HepG2 (cell line): ENCODE results near the gene SNX15. TPM values are rescaled to one million over a fixed set of nuclear protein-coding genes. Genes with fewer than 3 reads are reported as not detected.

Source experiments
- ATF7 ChIP-seq, 2 experiments: fragments of 450-650 bp in 1 of 2; sonication (generic) in 1 of 2; formaldehyde crosslinking in 1 of 2; IDR thresholded peaks; 2 replicates each; pipeline versions ENCODE4 v1.4.0 to v1.6.1; 2016 to 2020; ENCODE audit warnings: antibody characterized with exemption in 1 of 2, mild to moderate bottlenecking in 1 of 2, missing genetic modification reagents in 1 of 2
- FOXM1 ChIP-seq: sonication (generic); formaldehyde crosslinking; IDR thresholded peaks from 2 replicates; pipeline ENCODE4 v1.5.0; 2020; ENCODE audit warnings: missing genetic modification reagents
- GABPA ChIP-seq, 2 experiments: IDR thresholded peaks; 2 replicates each; pipeline ENCODE4 v1.6.1; 2011 to 2016; ENCODE audit warnings: low read depth in 2 of 2, low read length in 1 of 2, missing biosample characterization in 1 of 2, missing genetic modification characterization in 1 of 2
- GABPB1 ChIP-seq: IDR thresholded peaks from 2 replicates; pipeline ENCODE4 v1.6.1; 2016; ENCODE audit warnings: mild to moderate bottlenecking, missing genetic modification reagents, moderate library complexity, missing compliant biosample characterization
- KDM6A ChIP-seq: IDR thresholded peaks from 2 replicates; pipeline ENCODE4 v1.6.1; 2016; ENCODE audit warnings: low read depth
- KLF16 ChIP-seq, 2 experiments: sonication (generic) in 1 of 2; formaldehyde crosslinking in 1 of 2; IDR thresholded peaks; 2 replicates each; pipeline versions ENCODE4 v1.6.1 to v1.8.0; 2016 to 2023; ENCODE audit warnings: missing genetic modification reagents in 2 of 2, missing compliant biosample characterization in 1 of 2
- NR2F2 ChIP-seq: IDR thresholded peaks from 2 replicates; pipeline ENCODE4 v1.6.1; 2012; ENCODE audit warnings: low read depth, inconsistent platforms, borderline replicate concordance
- RAD51 ChIP-seq: fragments of 450-650 bp; IDR thresholded peaks from 2 replicates; pipeline ENCODE4 v1.6.1; 2016; ENCODE audit warnings: borderline replicate concordance
- SAP130 ChIP-seq: IDR thresholded peaks from 2 replicates; pipeline ENCODE4 v1.6.1; 2016; ENCODE audit warnings: low read depth
- TCF7L2 ChIP-seq: IDR thresholded peaks from 2 replicates; pipeline ENCODE4 v1.6.1; 2011; ENCODE audit warnings: mild to moderate bottlenecking, low read depth, low read length, moderate library complexity
- ZNF180 ChIP-seq: sonication (generic); formaldehyde crosslinking; IDR thresholded peaks from 2 replicates; pipeline ENCODE4 v1.4.0; 2020; ENCODE audit warnings: low read depth, missing genetic modification reagents, borderline replicate concordance
- ZNF546 ChIP-seq: sonication (generic); formaldehyde crosslinking; conservative IDR thresholded peaks from 2 replicates; pipeline ENCODE4 v1.8.1; 2023; ENCODE audit warnings: mild to moderate bottlenecking, missing genetic modification reagents
- ZNF558 ChIP-seq: sonication (generic); formaldehyde crosslinking; IDR thresholded peaks from 2 replicates; pipeline ENCODE4 v1.9.0; 2022; ENCODE audit warnings: mild to moderate bottlenecking, missing genetic modification reagents, borderline replicate concordance
- ZSCAN20 ChIP-seq: sonication (generic); formaldehyde crosslinking; IDR thresholded peaks from 2 replicates; pipeline ENCODE4 v1.4.0; 2020; ENCODE audit warnings: missing genetic modification reagents, mild to moderate bottlenecking, borderline replicate concordance
- polyA plus RNA-seq, 8 experiments: library from polyadenylated mRNA; depleted of rRNA in 3 of 8; stranded (reverse) in 7 of 8; unstranded in 1 of 8; fragments of >200 nt; fragmentation: Illumina TruSeq in 4 of 8; extraction: Trizol in 4 of 8; gene quantifications; 2 replicates each; pipeline versions ENCODE4 v1.2.1 to v1.2.3, GENCODE V29; 2011 to 2016; ENCODE audit warnings: low read depth in 4 of 8, missing spikeins in 1 of 8, mixed read lengths in 1 of 8; ENCODE audit not compliant: insufficient read depth in 1 of 8
- total RNA-seq, 5 experiments: library from RNA; depleted of rRNA; stranded (reverse); fragments of >200 nt; fragmentation: Illumina TruSeq; extraction: Trizol; gene quantifications; 2 replicates each; pipeline ENCODE4 v1.2.3, GENCODE V29; 2016; ENCODE audit warnings: low read depth in 1 of 5
- TF ChIP-seq, protein P1 (sequence below): sonication (generic); formaldehyde crosslinking; IDR thresholded peaks from 2 replicates; pipeline ENCODE4 v1.4.0; 2020; ENCODE audit warnings: missing genetic modification reagents, borderline replicate concordance
- TF ChIP-seq, protein P2 (sequence below): IDR thresholded peaks from 2 replicates; pipeline ENCODE4 v1.6.1; 2016; ENCODE audit warnings: missing compliant biosample characterization, missing genetic modification reagents, borderline replicate concordance
- TF ChIP-seq, protein P3 (sequence below): sonication (generic); formaldehyde crosslinking; IDR thresholded peaks from 2 replicates; pipeline ENCODE4 v1.5.0; 2020; ENCODE audit warnings: missing genetic modification reagents
- TF ChIP-seq, protein P4 (sequence below): sonication (generic); formaldehyde crosslinking; IDR thresholded peaks from 2 replicates; pipeline ENCODE4 v1.5.0; 2020; ENCODE audit warnings: missing genetic modification reagents
- TF ChIP-seq, protein P5 (sequence below): sonication (generic); formaldehyde crosslinking; IDR thresholded peaks from 2 replicates; pipeline ENCODE4 v1.5.0; 2020; ENCODE audit warnings: missing genetic modification reagents, mild to moderate bottlenecking, borderline replicate concordance

SNX15 gene
- total and polyA plus RNA-seq, 2 of the 13 experiments (the other 11 are each of a cell fraction or from before 2014, with no cell fraction given) = 19.1 to 22.6 TPM

DNA sequence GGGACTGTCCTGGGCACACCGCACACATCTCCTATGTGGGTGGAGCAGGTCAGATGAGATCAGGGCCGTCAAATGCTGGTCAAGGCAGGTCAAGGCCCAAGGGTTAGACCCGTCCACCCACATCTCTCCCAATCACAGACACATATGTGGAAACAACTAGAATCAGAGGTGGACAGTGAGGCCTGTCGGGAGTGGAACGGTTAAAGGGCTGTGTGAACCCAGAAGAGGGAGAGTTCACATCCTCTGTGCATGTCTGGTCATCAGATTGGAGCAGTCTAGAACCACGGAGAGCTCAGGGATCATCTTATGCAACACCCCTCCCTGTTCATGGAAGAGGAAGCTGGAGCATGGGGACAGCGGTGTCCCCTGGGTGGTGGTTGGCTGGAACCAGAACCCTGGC, 7.4 kb upstream of the SNX15 start (continued):
- TF ChIP-seq, protein P1, sequence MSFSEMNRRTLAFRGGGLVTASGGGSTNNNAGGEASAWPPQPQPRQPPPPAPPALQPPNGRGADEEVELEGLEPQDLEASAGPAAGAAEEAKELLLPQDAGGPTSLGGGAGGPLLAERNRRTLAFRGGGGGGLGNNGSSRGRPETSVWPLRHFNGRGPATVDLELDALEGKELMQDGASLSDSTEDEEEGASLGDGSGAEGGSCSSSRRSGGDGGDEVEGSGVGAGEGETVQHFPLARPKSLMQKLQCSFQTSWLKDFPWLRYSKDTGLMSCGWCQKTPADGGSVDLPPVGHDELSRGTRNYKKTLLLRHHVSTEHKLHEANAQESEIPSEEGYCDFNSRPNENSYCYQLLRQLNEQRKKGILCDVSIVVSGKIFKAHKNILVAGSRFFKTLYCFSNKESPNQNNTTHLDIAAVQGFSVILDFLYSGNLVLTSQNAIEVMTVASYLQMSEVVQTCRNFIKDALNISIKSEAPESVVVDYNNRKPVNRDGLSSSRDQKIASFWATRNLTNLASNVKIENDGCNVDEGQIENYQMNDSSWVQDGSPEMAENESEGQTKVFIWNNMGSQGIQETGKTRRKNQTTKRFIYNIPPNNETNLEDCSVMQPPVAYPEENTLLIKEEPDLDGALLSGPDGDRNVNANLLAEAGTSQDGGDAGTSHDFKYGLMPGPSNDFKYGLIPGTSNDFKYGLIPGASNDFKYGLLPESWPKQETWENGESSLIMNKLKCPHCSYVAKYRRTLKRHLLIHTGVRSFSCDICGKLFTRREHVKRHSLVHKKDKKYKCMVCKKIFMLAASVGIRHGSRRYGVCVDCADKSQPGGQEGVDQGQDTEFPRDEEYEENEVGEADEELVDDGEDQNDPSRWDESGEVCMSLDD (CRISPR knock-in tag) = no peak
- TF ChIP-seq FOXM1 (CRISPR knock-in tag) (no peak), GABPB1 (peak; percentile 46; the same call in 1 of the 2 replicates), NR2F2 (peak; percentile 55), KLF16 (CRISPR knock-in tag; IDR thresholded peaks at IDR 0.05) (no peak), ZSCAN20 (CRISPR knock-in tag) (no peak), TCF7L2 (no peak), ATF7 (IDR thresholded peaks at IDR 0.05) (no peak), ATF7 (CRISPR knock-in tag; IDR thresholded peaks at IDR 0.05) (no peak), ZNF558 (no peak), SAP130 (CRISPR knock-in tag) (peak; percentile 55), KDM6A (CRISPR knock-in tag) (no peak), ZNF546 (no peak; the same call in 1 of the 2 replicates), GABPA (IDR thresholded peaks at IDR 0.05; ENCODE audit: low read depth, low read length) (no peak), GABPA (CRISPR knock-in tag; IDR thresholded peaks at IDR 0.05; ENCODE audit: low read depth) (no peak), RAD51 (no peak), ZNF180 (CRISPR knock-in tag) (no peak)
- TF ChIP-seq, protein P2, sequence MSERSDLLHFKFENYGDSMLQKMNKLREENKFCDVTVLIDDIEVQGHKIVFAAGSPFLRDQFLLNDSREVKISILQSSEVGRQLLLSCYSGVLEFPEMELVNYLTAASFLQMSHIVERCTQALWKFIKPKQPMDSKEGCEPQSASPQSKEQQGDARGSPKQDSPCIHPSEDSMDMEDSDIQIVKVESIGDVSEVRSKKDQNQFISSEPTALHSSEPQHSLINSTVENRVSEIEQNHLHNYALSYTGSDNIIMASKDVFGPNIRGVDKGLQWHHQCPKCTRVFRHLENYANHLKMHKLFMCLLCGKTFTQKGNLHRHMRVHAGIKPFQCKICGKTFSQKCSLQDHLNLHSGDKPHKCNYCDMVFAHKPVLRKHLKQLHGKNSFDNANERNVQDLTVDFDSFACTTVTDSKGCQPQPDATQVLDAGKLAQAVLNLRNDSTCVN = peak; percentile 84; the same call in 1 of the 2 replicates
- TF ChIP-seq, protein P3, sequence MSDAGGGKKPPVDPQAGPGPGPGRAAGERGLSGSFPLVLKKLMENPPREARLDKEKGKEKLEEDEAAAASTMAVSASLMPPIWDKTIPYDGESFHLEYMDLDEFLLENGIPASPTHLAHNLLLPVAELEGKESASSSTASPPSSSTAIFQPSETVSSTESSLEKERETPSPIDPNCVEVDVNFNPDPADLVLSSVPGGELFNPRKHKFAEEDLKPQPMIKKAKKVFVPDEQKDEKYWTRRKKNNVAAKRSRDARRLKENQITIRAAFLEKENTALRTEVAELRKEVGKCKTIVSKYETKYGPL (CRISPR knock-in tag) = peak; percentile 57; the same call in 1 of the 2 replicates
- TF ChIP-seq, protein P4, sequence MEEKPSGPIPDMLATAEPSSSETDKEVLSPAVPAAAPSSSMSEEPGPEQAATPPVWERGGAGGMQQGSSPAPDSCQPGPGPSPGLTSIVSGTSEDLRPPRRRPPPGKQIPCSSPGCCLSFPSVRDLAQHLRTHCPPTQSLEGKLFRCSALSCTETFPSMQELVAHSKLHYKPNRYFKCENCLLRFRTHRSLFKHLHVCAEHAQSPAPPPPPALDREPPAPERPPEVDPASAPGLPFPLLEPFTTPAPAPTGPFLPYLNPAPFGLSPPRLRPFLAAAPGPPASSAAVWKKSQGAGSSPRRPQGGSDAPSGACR (CRISPR knock-in tag) = no peak
- TF ChIP-seq, protein P5, sequence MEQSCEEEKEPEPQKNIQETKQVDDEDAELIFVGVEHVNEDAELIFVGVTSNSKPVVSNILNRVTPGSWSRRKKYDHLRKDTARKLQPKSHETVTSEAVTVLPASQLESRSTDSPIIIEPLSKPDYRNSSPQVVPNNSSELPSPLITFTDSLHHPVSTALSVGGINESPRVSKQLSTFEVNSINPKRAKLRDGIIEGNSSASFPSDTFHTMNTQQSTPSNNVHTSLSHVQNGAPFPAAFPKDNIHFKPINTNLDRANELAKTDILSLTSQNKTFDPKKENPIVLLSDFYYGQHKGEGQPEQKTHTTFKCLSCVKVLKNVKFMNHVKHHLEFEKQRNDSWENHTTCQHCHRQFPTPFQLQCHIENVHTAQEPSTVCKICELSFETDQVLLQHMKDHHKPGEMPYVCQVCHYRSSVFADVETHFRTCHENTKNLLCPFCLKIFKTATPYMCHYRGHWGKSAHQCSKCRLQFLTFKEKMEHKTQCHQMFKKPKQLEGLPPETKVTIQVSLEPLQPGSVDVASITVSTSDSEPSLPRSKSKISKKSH = no peak
